HG02759 (cell line): ENCODE results near the gene LRRTM2.
"Not testable (repeated sequence)": the region's sequence is repeated elsewhere in the genome, so short reads cannot be mapped to it uniquely, and the experiment has no call there.

Experiments
- ATAC-seq: cut with Tn5 transposase; IDR thresholded peaks from one replicate; pipeline ENCODE4 v1.9.1; 2021; ENCODE audit warnings: mild to moderate bottlenecking, moderate library complexity; ENCODE audit not compliant: unreplicated experiment

Gene LRRTM2

GRCh38 chr5:138841531-138841930, 33.6 kb downstream of the LRRTM2 start:
- no peak for ATAC-seq

- ATAC-seq = no peak
Measured at GRCh38 chr5:138840103-138840502, 35.0 kb downstream of the LRRTM2 start.

GRCh38 chr5:138837160-138837559, 38.0 kb downstream of the LRRTM2 start:
- ATAC-seq = no peak

GRCh38 chr5:138834853-138835252, 40.3 kb downstream of the LRRTM2 start:
- ATAC-seq = not testable (repeated sequence)

- ATAC-seq = no peak
Measured at GRCh38 chr5:138833726-138834480, 41.2 kb downstream of the LRRTM2 start.

- no peak for ATAC-seq
Measured at GRCh38 chr5:138833080-138833479, 42.1 kb downstream of the LRRTM2 start.

- ATAC-seq = no peak
Measured at GRCh38 chr5:138832218-138832617, 42.9 kb downstream of the LRRTM2 start.

- ATAC-seq = no peak
Measured at GRCh38 chr5:138831703-138832102, 43.4 kb downstream of the LRRTM2 start.

GRCh38 chr5:138829341-138829740, 45.8 kb downstream of the LRRTM2 start:
- ATAC-seq = no peak

GRCh38 chr5:138828556-138828955, 46.6 kb downstream of the LRRTM2 start:
- no peak for ATAC-seq

GRCh38 chr5:138824924-138825863, 49.9 kb downstream of the LRRTM2 start:
- ATAC-seq = no peak

- ATAC-seq = no peak
Measured at GRCh38 chr5:138824516-138824915, 50.6 kb downstream of the LRRTM2 start.

- ATAC-seq = no peak
Measured at GRCh38 chr5:138820695-138821094, 54.4 kb downstream of the LRRTM2 start.

- no peak for ATAC-seq
Measured at GRCh38 chr5:138819081-138819480, 56.1 kb downstream of the LRRTM2 start.
